KMS-11 (cell line): ENCODE results near the gene WDR62.
"Not testable (repeated sequence)": the region's sequence is repeated elsewhere in the genome, so short reads cannot be mapped to it uniquely, and the experiment has no call there.

Experiments
- H2AFZ ChIP-seq: fragments of 200-600 bp; sonication (generic); 2 replicates; pipeline ENCODE4 v1.6.1; 2016; ENCODE audit warnings: antibody characterized with exemption, mixed run types, low read depth
- H3K27ac ChIP-seq: fragments of 200-600 bp; sonication (generic); 2 replicates; pipeline ENCODE4 v1.6.1; 2016; ENCODE audit warnings: mild to moderate bottlenecking, mixed run types
- H3K27me3 ChIP-seq: fragments of 200-600 bp; sonication (generic); 2 replicates; pipeline ENCODE4 v1.6.1; 2017; ENCODE audit warnings: mild to moderate bottlenecking, low read depth, mixed run types, moderate library complexity; ENCODE audit not compliant: insufficient read depth
- H3K36me3 ChIP-seq: fragments of 200-600 bp; sonication (generic); 2 replicates; pipeline ENCODE4 v1.6.1; 2017; ENCODE audit warnings: mild to moderate bottlenecking, mixed run types; ENCODE audit not compliant: insufficient read depth
- H3K4me1 ChIP-seq: fragments of 200-600 bp; sonication (generic); 2 replicates; pipeline ENCODE4 v1.6.1; 2016; ENCODE audit warnings: mild to moderate bottlenecking, low read depth, mixed run types; ENCODE audit not compliant: poor library complexity, severe bottlenecking
- H3K4me2 ChIP-seq: fragments of 200-600 bp; sonication (generic); 2 replicates; pipeline ENCODE4 v1.7.0; 2016; ENCODE audit warnings: mild to moderate bottlenecking, mixed run types
- H3K4me3 ChIP-seq: fragments of 200-600 bp; sonication (generic); IDR thresholded peaks from 2 replicates; pipeline ENCODE4 v1.6.1; 2017; ENCODE audit warnings: low read depth, low read length, mixed read lengths; ENCODE audit not compliant: insufficient read depth
- H3K79me2 ChIP-seq: fragments of 200-600 bp; sonication (generic); 2 replicates; pipeline ENCODE4 v1.6.1; 2016; ENCODE audit warnings: low read depth, mixed run types; ENCODE audit not compliant: insufficient read depth
- H3K9ac ChIP-seq: fragments of 200-600 bp; sonication (generic); 2 replicates; pipeline ENCODE4 v1.6.1; 2016; ENCODE audit warnings: mild to moderate bottlenecking, mixed run types
- H4K20me1 ChIP-seq: fragments of 200-600 bp; sonication (generic); 2 replicates; pipeline ENCODE4 v1.6.1; 2016; ENCODE audit warnings: mild to moderate bottlenecking, mixed run types; ENCODE audit not compliant: insufficient read depth
- TF ChIP-seq, protein P1 (sequence below): fragments of 200-600 bp; sonication (generic); conservative IDR thresholded peaks from 2 replicates; pipeline ENCODE4 v1.6.1; 2017; ENCODE audit warnings: low read depth, mild to moderate bottlenecking, antibody characterized with exemption, low read length, moderate library complexity, mixed read lengths

The WDR62 gene

DNA sequence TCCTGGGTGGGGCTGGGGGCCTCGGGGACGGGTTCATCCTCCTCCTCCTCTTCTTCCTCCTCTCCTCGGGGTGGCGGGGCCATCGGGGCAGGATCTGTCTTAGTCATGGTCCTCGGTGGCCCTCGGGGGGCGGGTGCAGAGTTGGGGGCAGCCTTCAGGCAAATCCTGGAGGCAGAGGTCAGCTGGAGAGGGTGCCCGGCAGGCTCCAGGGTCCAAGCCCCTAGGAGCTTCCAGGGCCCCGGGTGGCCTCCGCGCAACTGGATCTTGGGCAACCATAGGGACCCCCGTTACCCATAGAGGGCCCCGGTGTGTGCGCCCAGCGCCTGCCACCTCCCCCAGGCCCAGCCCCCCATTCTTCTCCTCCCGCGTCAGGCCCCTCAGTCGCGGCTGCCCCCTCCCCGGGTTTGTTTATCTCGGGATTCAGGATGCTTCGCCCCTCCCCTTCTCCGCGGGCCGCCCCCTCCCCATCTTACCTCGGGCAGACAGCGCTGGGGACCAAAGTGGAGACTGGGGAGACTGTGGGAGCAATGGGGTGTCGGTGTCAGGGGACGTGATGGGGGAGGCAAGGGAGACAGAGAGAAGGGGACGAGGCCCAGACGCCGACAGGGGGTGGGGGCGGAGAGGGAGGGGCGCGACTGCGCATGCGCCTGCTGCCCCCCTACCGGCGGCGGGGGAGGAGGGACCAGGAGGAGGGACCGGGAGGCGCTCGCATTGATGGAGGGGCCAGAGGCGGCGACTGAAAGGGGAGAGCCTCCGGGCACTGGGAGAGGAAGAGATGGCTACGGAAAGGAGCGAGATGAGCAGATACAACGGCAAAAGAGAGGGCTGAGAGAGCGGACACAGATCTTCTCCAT, 22.2 kb upstream of the WDR62 start, which contains the start of gene CLIP3:
CLIP3 (minus strand) TSS at position 623 of the 854 bp plus-strand sequence; CDS start at position 107, 516 bp downstream.
- no peaks in the 10 kb centered on the region for H3K27me3 ChIP-seq
- no peak within 1 kb of the TSS for H3K9ac ChIP-seq
- H2AFZ ChIP-seq: no peak within 1 kb of the TSS
- H3K27ac ChIP-seq: no peak within 1 kb of the TSS
- H3K79me2 ChIP-seq: no peaks in the 10 kb centered on the region
- H3K4me1 ChIP-seq: no peaks in the 10 kb centered on the region
- TF ChIP-seq, protein P1, sequence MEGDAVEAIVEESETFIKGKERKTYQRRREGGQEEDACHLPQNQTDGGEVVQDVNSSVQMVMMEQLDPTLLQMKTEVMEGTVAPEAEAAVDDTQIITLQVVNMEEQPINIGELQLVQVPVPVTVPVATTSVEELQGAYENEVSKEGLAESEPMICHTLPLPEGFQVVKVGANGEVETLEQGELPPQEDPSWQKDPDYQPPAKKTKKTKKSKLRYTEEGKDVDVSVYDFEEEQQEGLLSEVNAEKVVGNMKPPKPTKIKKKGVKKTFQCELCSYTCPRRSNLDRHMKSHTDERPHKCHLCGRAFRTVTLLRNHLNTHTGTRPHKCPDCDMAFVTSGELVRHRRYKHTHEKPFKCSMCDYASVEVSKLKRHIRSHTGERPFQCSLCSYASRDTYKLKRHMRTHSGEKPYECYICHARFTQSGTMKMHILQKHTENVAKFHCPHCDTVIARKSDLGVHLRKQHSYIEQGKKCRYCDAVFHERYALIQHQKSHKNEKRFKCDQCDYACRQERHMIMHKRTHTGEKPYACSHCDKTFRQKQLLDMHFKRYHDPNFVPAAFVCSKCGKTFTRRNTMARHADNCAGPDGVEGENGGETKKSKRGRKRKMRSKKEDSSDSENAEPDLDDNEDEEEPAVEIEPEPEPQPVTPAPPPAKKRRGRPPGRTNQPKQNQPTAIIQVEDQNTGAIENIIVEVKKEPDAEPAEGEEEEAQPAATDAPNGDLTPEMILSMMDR: no peak
- H3K4me3 ChIP-seq: no peak within 1 kb of the TSS
- H3K4me2 ChIP-seq: no peak within 1 kb of the TSS
- H4K20me1 ChIP-seq: no peaks in the 10 kb centered on the region
- no peaks in the 10 kb centered on the region for H3K36me3 ChIP-seq

DNA sequence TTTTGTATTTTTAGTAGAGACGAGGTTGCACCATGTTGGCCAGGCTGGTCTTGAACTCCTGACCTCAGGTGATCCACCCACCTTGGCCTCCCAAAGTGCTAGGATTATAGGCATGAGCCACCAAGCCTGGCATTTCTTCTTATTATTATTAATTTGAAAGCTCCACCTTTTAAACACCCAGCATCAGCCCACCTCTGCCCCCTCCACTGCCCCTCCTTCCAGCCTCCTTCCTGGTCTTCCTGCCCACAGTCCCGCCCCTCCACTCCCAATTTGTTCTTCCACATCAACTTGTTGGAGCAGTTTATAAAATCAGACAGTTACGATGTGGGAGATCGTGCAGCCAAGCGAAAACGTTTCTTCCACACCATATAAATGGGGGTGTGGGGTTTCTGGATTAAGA, 14.2 kb upstream of the WDR62 start:
- Histone ChIP-seq H3K9ac (no peak overlapping the region), H2AFZ (no peak overlapping the region), H3K79me2 (no peaks in the 10 kb centered on the region), H3K27me3 (no peaks in the 10 kb centered on the region), H3K4me2 (no peak overlapping the region), H3K4me3 (no peak overlapping the region), H3K36me3 (no peaks in the 10 kb centered on the region), H4K20me1 (no peaks in the 10 kb centered on the region), H3K27ac (no peak overlapping the region), H3K4me1 (no peaks in the 10 kb centered on the region)
- TF ChIP-seq, protein P1: no peak

DNA sequence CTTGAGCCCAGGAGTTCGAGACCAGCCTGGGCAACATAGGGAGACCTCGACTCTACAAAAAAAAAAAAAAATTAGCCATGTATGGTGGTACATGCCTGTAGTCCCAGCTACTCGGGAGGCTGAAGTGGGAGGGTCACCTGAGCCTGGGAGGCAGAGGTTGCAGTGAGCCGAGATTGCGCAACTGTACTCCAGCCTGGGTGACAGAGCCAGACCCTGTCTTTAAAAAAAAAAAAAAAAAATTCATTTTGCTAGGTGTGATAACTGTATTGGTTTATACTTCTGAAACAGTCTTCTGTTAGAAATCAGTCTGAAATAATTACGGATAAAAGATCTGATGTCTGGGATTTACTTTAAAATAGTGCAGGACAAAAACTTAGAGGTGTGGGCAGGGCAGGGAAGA, 13.6 kb upstream of the WDR62 start:
- H3K36me3 ChIP-seq, H2AFZ ChIP-seq, H4K20me1 ChIP-seq, H3K27me3 ChIP-seq, H3K4me2 ChIP-seq, H3K9ac ChIP-seq, H3K27ac ChIP-seq, H3K79me2 ChIP-seq, H3K4me3 ChIP-seq, H3K4me1 ChIP-seq: not testable (repeated sequence)

DNA sequence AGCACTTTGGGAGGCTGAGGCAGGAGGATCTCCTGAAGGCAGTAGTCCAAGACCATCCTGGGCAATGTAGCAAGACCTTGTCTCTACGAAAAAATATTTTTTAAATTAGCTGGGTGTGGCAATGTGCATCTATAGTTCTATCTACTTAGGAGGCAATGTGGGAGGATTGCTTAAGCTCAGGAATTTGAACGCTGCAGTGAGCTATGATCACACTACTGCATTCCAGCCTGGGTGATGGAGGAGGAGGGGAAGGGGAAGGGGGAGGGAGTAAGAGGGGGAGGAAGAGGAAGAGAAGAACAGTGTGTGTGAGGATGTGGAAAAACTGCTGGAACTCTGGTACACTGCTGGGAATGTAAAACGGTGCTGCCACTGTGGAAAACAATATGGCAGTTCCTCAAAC, 12.9 kb upstream of the WDR62 start:
- Histone ChIP-seq H3K4me2 (no peak overlapping the region), H3K27ac (no peak overlapping the region), H4K20me1 (no peaks in the 10 kb centered on the region), H2AFZ (no peak overlapping the region), H3K9ac (no peak overlapping the region), H3K4me3 (no peak overlapping the region), H3K4me1 (no peaks in the 10 kb centered on the region), H3K36me3 (no peaks in the 10 kb centered on the region), H3K27me3 (no peaks in the 10 kb centered on the region), H3K79me2 (no peaks in the 10 kb centered on the region)
- TF ChIP-seq, protein P1: no peak

DNA sequence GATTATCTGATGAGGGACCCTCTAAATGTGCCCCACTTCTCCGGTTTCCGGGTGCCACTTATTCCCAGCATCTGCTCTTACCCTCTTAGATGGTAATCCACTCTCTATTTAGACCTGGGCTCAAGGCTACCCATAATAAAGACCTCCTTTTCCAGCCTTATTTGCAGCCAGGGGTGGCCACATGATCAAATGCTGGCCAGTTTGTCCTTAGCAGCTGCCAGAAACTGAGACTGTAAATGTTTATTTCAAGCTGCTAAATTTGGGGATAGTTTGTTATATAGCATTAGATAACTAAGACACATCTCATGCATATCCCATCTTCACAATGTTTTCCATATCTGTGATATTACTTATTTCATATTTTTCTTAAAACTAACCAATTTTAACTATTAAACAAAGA, 10.7 kb upstream of the WDR62 start:
- TF ChIP-seq, protein P1: no peak
- Histone ChIP-seq H3K9ac (no peak overlapping the region), H3K79me2 (no peaks in the 10 kb centered on the region), H2AFZ (no peak overlapping the region), H3K27ac (no peak overlapping the region), H3K4me3 (no peak overlapping the region), H4K20me1 (no peaks in the 10 kb centered on the region), H3K27me3 (no peaks in the 10 kb centered on the region), H3K4me1 (no peaks in the 10 kb centered on the region), H3K4me2 (no peak overlapping the region), H3K36me3 (no peaks in the 10 kb centered on the region)
